ENCODE results near the gene PRSS2.

DNA sequence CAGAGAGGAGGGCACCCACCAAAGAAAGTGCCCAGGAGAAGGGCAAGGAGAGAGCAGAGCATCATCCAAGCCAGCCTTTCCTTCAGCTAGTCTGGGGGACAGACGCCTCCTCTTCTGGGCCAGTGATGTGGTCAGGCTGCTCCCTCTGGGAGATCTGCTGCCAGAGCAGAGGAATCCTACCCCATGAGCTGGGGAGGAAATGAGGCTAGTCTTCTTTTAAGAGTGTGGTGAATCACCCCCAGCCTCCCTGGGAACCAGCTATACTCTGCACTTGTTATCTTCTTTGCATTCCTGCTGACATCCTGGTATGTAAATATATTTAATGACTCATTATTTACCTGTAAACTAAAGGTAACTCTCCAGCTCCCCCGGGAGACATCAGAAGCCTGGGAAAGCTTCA is 42.5 kb downstream of the PRSS2 start:
- no peak for TF ChIP-seq CTCF (conservative IDR thresholded peaks at IDR 0.05 in 1 of 2, IDR thresholded peaks at IDR 0.05 in 1 of 2; ENCODE audit: extremely low read depth in 1 of 2, insufficient read depth in 1 of 2, low read depth in 1 of 2, low read length in 2 of 2)
- no peak for TF ChIP-seq EZH2 (IDR thresholded peaks at IDR 0.05; ENCODE audit: borderline replicate concordance, low read length)
